Lower leg skin (tissue), 3 donors: ENCODE results near the gene ROR1.

Source experiments
- POLR2A ChIP-seq, 2 donors: fragments of 450-650 bp; IDR thresholded peaks; one replicate each; pipeline ENCODE4 v1.6.1; 2016 to 2017; ENCODE audit warnings: antibody characterized with exemption in 2 of 2, mild to moderate bottlenecking in 1 of 2, moderate library complexity in 1 of 2
- TF ChIP-seq, protein P1 (sequence below), 3 donors: fragments of 450-650 bp; IDR thresholded peaks; one replicate each; pipeline ENCODE4 v1.5.1; 2016; ENCODE audit warnings: antibody characterized with exemption in 3 of 3, mild to moderate bottlenecking in 3 of 3, moderate library complexity in 2 of 3

DNA sequence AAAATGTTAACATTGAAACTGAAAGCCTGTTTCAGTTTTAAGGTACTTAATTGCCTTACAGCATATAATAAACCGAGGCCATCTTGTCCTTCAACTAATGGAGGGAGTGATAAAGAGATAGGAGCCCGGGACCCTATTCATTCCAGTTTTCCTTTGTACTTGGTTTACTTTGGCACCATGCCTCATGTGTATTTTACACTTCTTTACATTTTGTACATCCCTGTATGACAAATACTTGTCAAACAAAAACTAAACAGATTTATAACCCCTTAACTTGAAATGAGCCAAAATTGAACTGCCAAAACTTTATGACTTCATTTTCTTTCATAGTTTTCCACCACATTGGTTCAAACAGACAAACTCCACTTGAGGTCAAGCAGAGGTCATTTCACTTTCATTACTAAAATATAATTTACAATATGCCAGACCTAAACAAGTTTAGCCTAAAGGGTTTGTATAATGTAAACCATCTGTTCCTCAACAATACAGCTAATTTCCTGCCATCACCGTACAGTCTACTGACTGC is 398.7 kb downstream of the ROR1 start:
- TF ChIP-seq, protein P1, sequence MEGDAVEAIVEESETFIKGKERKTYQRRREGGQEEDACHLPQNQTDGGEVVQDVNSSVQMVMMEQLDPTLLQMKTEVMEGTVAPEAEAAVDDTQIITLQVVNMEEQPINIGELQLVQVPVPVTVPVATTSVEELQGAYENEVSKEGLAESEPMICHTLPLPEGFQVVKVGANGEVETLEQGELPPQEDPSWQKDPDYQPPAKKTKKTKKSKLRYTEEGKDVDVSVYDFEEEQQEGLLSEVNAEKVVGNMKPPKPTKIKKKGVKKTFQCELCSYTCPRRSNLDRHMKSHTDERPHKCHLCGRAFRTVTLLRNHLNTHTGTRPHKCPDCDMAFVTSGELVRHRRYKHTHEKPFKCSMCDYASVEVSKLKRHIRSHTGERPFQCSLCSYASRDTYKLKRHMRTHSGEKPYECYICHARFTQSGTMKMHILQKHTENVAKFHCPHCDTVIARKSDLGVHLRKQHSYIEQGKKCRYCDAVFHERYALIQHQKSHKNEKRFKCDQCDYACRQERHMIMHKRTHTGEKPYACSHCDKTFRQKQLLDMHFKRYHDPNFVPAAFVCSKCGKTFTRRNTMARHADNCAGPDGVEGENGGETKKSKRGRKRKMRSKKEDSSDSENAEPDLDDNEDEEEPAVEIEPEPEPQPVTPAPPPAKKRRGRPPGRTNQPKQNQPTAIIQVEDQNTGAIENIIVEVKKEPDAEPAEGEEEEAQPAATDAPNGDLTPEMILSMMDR (IDR thresholded peaks at IDR 0.05) = no peak
- TF ChIP-seq POLR2A (IDR thresholded peaks at IDR 0.05) = no peak
